GM15510 (cell line): Measurements from ENCODE around the gene RFK.
A peak's percentile ranks its signal among the peaks of the same experiment; 100 is the strongest.

Source experiments
- POLR2A ChIP-seq: IDR thresholded peaks from 3 replicates; pipeline ENCODE4 v1.6.1; 2011; ENCODE audit warnings: borderline replicate concordance; ENCODE audit not compliant: insufficient read length; ENCODE audit errors: extremely low read depth

Gene RFK

GRCh38 chr9:76394195-76394959 lies at the start of gene RFK:
TSS of gene RFK (minus strand) at chr9:76394426. CDS start at chr9:76394171, 255 bp downstream.
- TF ChIP-seq POLR2A, result peak; percentile 59

- no peak for TF ChIP-seq POLR2A
Measured at GRCh38 chr9:76443887-76444286, 49.7 kb upstream of the RFK start.

- no peak for TF ChIP-seq POLR2A
Measured at GRCh38 chr9:76441551-76442322, 47.5 kb upstream of the RFK start.

- no peak for TF ChIP-seq POLR2A
Measured at GRCh38 chr9:76438841-76439588, 44.8 kb upstream of the RFK start.

DNA sequence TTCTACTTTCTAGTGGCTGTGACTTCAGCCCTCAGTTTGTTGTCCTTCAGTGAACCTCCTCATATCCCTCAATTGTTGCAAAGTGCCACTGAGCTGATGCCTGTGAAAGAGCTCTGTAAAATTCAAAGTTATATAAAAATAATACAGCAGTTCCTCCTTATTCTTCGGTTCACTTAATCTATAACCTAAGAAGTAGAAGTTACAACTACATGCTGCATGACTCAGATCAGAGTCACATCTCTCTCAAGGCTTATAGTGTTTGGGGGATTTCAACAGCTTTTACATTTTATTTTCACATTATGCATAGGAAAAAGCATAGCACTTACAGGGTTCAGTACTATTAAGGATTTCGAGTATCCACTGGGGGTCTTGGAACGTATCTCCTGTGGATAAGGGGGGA lies 39.6 kb upstream of the RFK start:
- TF ChIP-seq POLR2A, result no peak

GRCh38 chr9:76433406-76433805 lies 39.2 kb upstream of the RFK start:
- no peak for TF ChIP-seq POLR2A

DNA sequence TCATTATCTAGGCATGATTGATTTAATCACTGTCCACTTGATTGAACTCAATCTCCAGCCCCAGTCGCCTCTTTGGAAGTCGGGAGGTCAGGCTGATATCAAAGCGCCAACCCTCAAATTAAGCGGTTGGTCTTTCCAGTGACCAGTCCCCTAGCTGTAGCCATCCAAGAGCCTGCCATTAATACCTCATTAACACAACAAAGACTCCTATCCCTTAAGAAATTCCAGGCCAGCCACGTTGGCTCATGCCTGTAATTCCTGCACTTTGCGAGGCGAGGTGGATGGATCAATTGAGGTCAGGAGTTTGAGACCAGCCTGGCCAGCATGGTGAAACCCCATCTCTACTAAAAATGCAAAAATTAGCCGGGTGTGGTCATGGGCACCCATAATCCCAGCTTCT lies 37.4 kb upstream of the RFK start:
- no peak for TF ChIP-seq POLR2A

- no peak for TF ChIP-seq POLR2A
Measured at GRCh38 chr9:76426807-76427419, 32.7 kb upstream of the RFK start.

GRCh38 chr9:76425677-76426453 lies 31.6 kb upstream of the RFK start:
- TF ChIP-seq POLR2A, result no peak

GRCh38 chr9:76424491-76424890 lies 30.3 kb upstream of the RFK start:
- TF ChIP-seq POLR2A, result no peak

- TF ChIP-seq POLR2A, result no peak
Measured at GRCh38 chr9:76423216-76424177, 29.3 kb upstream of the RFK start.

DNA sequence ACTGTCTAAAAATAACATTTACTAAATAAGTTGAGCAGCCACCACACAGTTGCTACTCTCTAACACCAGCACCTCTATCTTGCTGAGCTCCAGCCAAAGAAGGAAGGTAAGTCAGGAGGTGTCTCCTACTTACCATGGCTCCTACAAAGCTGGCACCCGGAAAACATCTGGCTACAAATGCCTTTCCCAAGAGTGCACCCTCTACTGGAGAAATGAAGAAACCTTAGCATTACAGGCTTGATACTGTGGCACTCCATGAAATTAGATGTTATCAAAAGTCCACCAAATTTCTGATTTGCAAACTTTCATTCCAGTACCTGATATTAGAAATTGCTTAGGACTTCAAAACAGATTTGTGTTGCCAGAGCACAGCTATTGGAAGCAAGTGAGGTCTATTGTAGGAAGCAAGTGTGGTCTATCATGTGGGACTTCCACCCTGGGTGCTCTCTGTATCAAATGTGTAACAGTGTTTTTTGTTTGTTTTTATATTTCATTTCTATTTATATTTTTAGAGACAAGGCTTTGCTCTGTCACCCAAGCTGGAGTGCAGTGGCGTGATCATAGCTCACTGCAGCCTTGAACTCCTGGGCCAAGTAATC lies 25.7 kb upstream of the RFK start:
- TF ChIP-seq POLR2A, result no peak

GRCh38 chr9:76417394-76417793 lies 23.2 kb upstream of the RFK start:
- TF ChIP-seq POLR2A, result no peak
